HCT116 (cell line): ENCODE results near the gene CCDC154. TPM values are rescaled to one million over a fixed set of nuclear protein-coding genes. Genes with fewer than 3 reads are reported as not detected.

Experiments used
- ATAC-seq: fragments of 200-7000 bp; cut with Tn5 transposase; 2 replicates; pipeline ENCODE4 v1.9.1; 2020; ENCODE audit warnings: mild to moderate bottlenecking, moderate library complexity
- BruUV-seq: library from RNA; stranded (reverse); fragments of 400-500 nt; replicated peaks from 2 replicates; lab custom pipeline; 2021; lab: Mats Ljungman, UMichigan
- CTCF ChIA-PET: fragments of 300-600 bp; sonication (Branson Sonifier 250); formaldehyde crosslinking; loops from one replicate; lab custom pipeline; 2021; ENCODE audit warnings: antibody characterized with exemption; lab: Charles Lee
- POLR2A ChIA-PET: fragments of 300-600, 350-600 bp; sonication (Branson Sonifier 250); formaldehyde crosslinking; loops from one replicate; lab custom pipeline; 2021; ENCODE audit warnings: antibody characterized with exemption; lab: Charles Lee
- RAD21 ChIA-PET, 2 experiments: fragments of 300-600 bp; sonication (Branson Sonifier 250); formaldehyde crosslinking; loops; one replicate each; lab custom pipeline; 2023; ENCODE audit warnings: low total read pairs in 2 of 2; ENCODE audit not compliant: uncharacterized antibody in 2 of 2, unreplicated experiment in 2 of 2, low non-redundant PET in 1 of 2; lab: Charles Lee
- DNase-seq: peaks from one replicate; pipeline ENCODE4 v3.0.0-alpha.2; 2010; ENCODE audit warnings: low read depth, low spot score
- H2AFZ ChIP-seq: fragments of 200-600 bp; shearing (Covaris generic), sonication (generic); 2 replicates; pipeline ENCODE4 v1.6.1; 2017; ENCODE audit warnings: low read depth, mixed run types, mixed read lengths, antibody characterized with exemption, low read length; ENCODE audit not compliant: poor library complexity, severe bottlenecking
- H3K27ac ChIP-seq: 2 replicates; pipeline ENCODE4 v1.5.1; 2012; ENCODE audit warnings: low read depth, low read length
- H3K27me3 ChIP-seq: fragments of 200-600 bp; sonication (generic); 2 replicates; pipeline ENCODE4 v1.6.1; 2016; ENCODE audit warnings: mixed run types, low read length, mixed read lengths; ENCODE audit not compliant: insufficient read depth
- H3K36me3 ChIP-seq, 2 experiments: fragments of 200-500 bp in 1 of 2; fragments of 200-600 bp in 1 of 2; sonication (Bioruptor generic) in 1 of 2; sonication (generic) in 1 of 2; 2 replicates each; pipeline versions ENCODE4 v1.5.1 to v1.6.1; 2014 to 2016; ENCODE audit warnings: low read length in 2 of 2, inconsistent platforms in 1 of 2, mixed read lengths in 1 of 2, mixed run types in 1 of 2; ENCODE audit not compliant: insufficient read depth in 2 of 2, control insufficient read depth in 1 of 2
- H3K4me1 ChIP-seq, 2 experiments: fragments of 200-600 bp in 1 of 2; sonication (generic) in 1 of 2; 2 replicates each; pipeline versions ENCODE4 v1.5.1 to v1.6.1; 2012 to 2017; ENCODE audit warnings: low read length in 2 of 2, inconsistent platforms in 1 of 2, mild to moderate bottlenecking in 1 of 2, mixed read lengths in 1 of 2, mixed run types in 1 of 2, moderate library complexity in 1 of 2; ENCODE audit not compliant: insufficient read depth in 2 of 2, control insufficient read depth in 1 of 2
- H3K4me2 ChIP-seq: fragments of 200-600 bp; sonication (generic); 2 replicates; pipeline ENCODE4 v1.6.1; 2017; ENCODE audit warnings: mixed run types, low read length, mixed read lengths
- H3K4me3 ChIP-seq, 2 experiments: fragments of 200-600 bp in 1 of 2; sonication (generic) in 1 of 2; replicated peaks in 1 of 2; 2 replicates each; pipeline ENCODE4 v1.5.1; 2011 to 2016; ENCODE audit warnings: low read length in 2 of 2, control low read depth in 1 of 2, low read depth in 1 of 2, mild to moderate bottlenecking in 1 of 2, mixed read lengths in 1 of 2, mixed run types in 1 of 2
- H3K79me2 ChIP-seq: fragments of 200-600 bp; sonication (generic); 2 replicates; pipeline ENCODE4 v1.6.1; 2017; ENCODE audit warnings: mild to moderate bottlenecking, mixed run types, low read length, moderate library complexity, mixed read lengths; ENCODE audit not compliant: insufficient read depth
- H3K9ac ChIP-seq: fragments of 200-600 bp; sonication (generic); 2 replicates; pipeline ENCODE4 v1.6.1; 2016; ENCODE audit warnings: low read length, mixed read lengths
- H3K9me2 ChIP-seq: fragments of 200-600 bp; sonication (generic), shearing (Covaris generic); 2 replicates; pipeline ENCODE4 v1.6.1; 2017; ENCODE audit warnings: mixed run types, mild to moderate bottlenecking, moderate library complexity; ENCODE audit not compliant: insufficient read depth
- H3K9me3 ChIP-seq, 2 experiments: fragments of 200-500 bp in 1 of 2; fragments of 200-600 bp in 1 of 2; sonication (Bioruptor generic) in 1 of 2; sonication (generic) in 1 of 2; 2 replicates each; pipeline ENCODE4 v1.6.1; 2014 to 2017; ENCODE audit warnings: low read length in 2 of 2, mixed read lengths in 2 of 2, inconsistent platforms in 1 of 2, low read depth in 1 of 2, mild to moderate bottlenecking in 1 of 2, mixed run types in 1 of 2, moderate library complexity in 1 of 2; ENCODE audit not compliant: control insufficient read depth in 1 of 2, insufficient read depth in 1 of 2
- H4K20me1 ChIP-seq: fragments of 200-600 bp; sonication (generic), shearing (Covaris generic); 2 replicates; pipeline ENCODE4 v1.6.1; 2017; ENCODE audit warnings: mixed run types, mild to moderate bottlenecking, moderate library complexity; ENCODE audit not compliant: insufficient read depth
- ATF3 ChIP-seq: IDR thresholded peaks from 2 replicates; pipeline ENCODE4 v1.6.1; 2012
- CEBPB ChIP-seq: IDR thresholded peaks from 2 replicates; pipeline ENCODE4 v1.6.1; 2012; ENCODE audit warnings: low read depth
- EZH2 ChIP-seq: fragments of 200-600 bp; sonication (generic); IDR thresholded peaks from 2 replicates; pipeline ENCODE4 v1.6.1; 2017; ENCODE audit warnings: antibody characterized with exemption, mixed run types
- RAD21 ChIP-seq: IDR thresholded peaks from 2 replicates; pipeline ENCODE4 v1.6.1; 2012; ENCODE audit warnings: low read depth, mild to moderate bottlenecking
- SP1 ChIP-seq: IDR thresholded peaks from 2 replicates; pipeline ENCODE4 v1.6.1; 2012; ENCODE audit warnings: low read depth
- SRF ChIP-seq: IDR thresholded peaks from 2 replicates; pipeline ENCODE4 v1.6.1; 2012; ENCODE audit warnings: low read depth
- TCF7L2 ChIP-seq: IDR thresholded peaks from 2 replicates; pipeline ENCODE4 v1.7.0; 2011; ENCODE audit warnings: borderline replicate concordance, inconsistent platforms; ENCODE audit not compliant: insufficient read depth, insufficient read length; ENCODE audit errors: extremely low read depth
- YY1 ChIP-seq: IDR thresholded peaks from 2 replicates; pipeline ENCODE4 v1.6.1; 2011; ENCODE audit warnings: low read length, low read depth, moderate library complexity, mild to moderate bottlenecking; ENCODE audit not compliant: insufficient replicate concordance; ENCODE audit errors: extremely low read depth
- intact Hi-C: fragments of 100-400 bp; cut with micrococcal nuclease; formaldehyde crosslinking; loops from 2 replicates; pipeline ENCODE4 v1.10.0; 2022
- total RNA-seq: library from RNA; stranded (reverse); gene quantifications from one replicate; pipeline ENCODE4 v1.2.1, GENCODE V29; 2021; ENCODE audit not compliant: unreplicated experiment

The CCDC154 gene
- total RNA-seq, 1 experiment from 2014 or later: 1.7 TPM

DNA sequence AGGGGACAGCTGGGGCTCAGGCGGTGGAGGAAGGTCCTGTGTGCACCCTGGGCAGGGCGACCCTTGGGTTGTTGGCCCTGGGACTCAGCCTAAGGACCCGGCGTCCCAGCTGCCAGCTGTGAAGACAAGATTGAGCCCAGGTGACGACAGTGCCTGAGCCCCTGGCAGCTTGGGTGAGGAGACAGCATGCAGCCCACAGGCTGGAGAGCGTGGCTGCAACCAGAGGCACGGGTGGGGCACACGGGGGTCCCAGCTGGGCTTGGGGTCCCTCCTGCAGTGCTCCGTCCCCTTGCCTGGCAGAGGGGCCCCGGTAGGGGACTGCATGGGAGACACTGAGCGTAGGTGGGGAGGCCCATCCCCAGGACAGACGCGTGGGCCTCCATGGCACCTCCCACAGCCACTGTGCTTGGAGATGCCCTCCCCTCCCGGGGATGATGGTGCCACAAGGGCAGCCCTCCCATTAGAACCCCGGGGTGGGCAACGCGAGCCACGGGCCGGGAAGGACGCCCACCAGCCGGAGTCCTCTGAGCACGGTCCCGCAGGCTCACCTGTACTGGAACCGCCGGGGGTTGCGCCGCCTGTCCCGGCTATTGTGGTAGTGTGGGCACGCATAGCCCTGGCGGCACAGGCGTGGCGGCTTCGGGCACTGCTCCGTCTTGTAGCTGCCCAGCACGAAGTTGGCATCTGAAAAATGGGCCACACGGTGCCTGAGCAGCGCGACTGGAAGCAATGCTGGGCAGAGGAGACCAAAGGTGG lies 45.4 kb downstream of the CCDC154 start:
- Histone ChIP-seq H3K4me1 (no peaks in the 10 kb centered on the region), H3K9me3 (no peaks in the 10 kb centered on the region), H3K27me3 (no peaks in the 10 kb centered on the region), H3K4me3 (no peak overlapping the region), H3K27ac (no peak overlapping the region), H3K9ac (no peak overlapping the region), H3K9me2 (no peaks in the 10 kb centered on the region), H3K79me2 (no peaks in the 10 kb centered on the region), H4K20me1 (no peaks in the 10 kb centered on the region), H2AFZ (no peak overlapping the region), H3K4me2 (no peak overlapping the region), H3K36me3 (no peaks in the 10 kb centered on the region)
- CTCF ChIA-PET: no interaction called here
- DNase-seq (no peak), ATAC-seq (no peak)
- intact Hi-C loops: no loop called here
- POLR2A ChIA-PET: no interaction called here
- no TSS peak for BruUV-seq
- RAD21 ChIA-PET: no interaction called here
- TF ChIP-seq SP1 (no peak), CEBPB (no peak), YY1 (no peak), TCF7L2 (no peak), ATF3 (no peak), SRF (no peak), RAD21 (no peak), EZH2 (no peak)

DNA sequence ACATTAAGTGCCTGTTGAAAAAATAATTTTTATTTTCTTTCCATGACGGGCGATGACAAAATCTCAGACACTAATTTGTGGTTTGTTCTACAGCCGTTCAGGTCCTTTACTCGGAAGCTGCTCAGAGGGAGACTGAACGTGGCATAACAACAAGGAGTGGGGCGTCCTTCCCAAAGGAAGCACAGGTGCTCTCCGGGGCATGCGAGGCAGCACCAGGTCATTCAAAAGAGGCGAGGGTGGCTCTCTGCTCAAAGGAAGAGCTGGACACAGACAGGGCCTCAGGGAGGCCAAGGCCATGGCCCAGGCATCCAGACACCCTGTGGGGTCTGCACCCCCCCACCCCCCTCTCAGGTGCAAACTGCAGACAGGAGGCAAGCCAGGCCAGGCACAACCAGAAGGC lies 46.0 kb downstream of the CCDC154 start:
- Histone ChIP-seq H3K4me1 (no peaks in the 10 kb centered on the region), H3K27me3 (no peaks in the 10 kb centered on the region), H3K4me3 (no peak overlapping the region), H3K27ac (no peak overlapping the region), H3K36me3 (no peaks in the 10 kb centered on the region), H3K4me2 (no peak overlapping the region), H3K9ac (no peak overlapping the region), H4K20me1 (no peaks in the 10 kb centered on the region), H3K9me2 (no peaks in the 10 kb centered on the region), H3K9me3 (no peaks in the 10 kb centered on the region), H3K79me2 (no peaks in the 10 kb centered on the region), H2AFZ (no peak overlapping the region)
- intact Hi-C loops: no loop called here
- ATAC-seq: no peak
- ChIA-PET CTCF (no interaction called here), POLR2A (no interaction called here), RAD21 (no interaction called here)
- no TSS peak for BruUV-seq
- no peak for DNase-seq
- no peak for TF ChIP-seq EZH2
